GM21737 (cell line): ENCODE measurements around the gene AGBL4.

Experiments used
- ATAC-seq: cut with Tn5 transposase; IDR thresholded peaks from one replicate; pipeline ENCODE4 v1.9.1; 2021; ENCODE audit warnings: mild to moderate bottlenecking, moderate library complexity; ENCODE audit not compliant: unreplicated experiment

The AGBL4 gene

DNA sequence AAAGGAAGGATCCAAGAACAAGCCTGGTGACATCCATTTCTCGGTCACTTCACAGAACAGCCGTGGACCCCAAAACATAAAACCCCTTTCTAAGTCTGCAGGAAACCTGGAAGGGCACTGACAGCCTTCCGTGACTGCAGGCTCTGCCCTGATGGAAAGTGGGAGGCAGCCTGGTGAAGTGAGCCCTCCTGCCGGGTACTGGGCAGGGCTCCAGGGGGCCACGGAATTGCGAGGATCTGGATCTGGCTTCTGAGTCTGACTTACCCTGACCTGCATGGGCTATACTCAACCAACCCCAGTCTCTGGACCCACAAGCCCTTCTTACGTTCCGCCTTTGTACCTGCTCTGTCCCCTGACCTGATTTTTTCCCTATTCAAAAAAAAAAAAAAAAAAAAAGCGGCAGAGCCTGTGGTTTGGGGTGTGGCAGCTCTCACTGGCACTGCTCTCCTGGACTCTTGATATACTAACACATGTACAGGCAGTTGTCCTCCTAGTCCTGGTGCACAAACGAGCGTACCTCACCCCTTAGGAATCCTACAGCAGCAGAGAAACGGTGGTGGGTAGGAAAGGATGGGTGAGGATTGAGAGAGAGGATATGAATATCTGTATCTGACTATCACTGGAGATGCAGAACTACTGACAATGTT, 1330.0 kb downstream of the AGBL4 start:
- no peak for ATAC-seq

DNA sequence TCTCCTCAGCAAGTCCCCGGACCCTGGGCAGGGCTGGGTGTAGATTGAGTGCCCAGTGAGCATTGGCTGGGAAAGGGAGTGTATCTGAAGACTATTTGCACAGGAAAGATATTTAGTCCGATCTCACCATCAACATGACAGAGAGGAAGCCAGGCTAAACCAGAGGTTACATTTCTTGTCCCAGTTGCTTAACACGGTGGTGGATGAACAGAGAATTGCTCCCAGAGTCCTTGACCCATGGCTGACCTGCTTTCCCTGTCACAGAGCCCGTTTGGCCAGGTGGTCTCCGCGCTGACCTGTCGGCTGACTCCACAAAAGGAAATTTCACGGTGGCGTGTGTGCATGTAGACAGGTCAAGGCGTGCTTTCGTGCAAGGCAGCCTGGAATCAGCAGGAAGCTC, 1330.6 kb downstream of the AGBL4 start:
- no peak for ATAC-seq

DNA sequence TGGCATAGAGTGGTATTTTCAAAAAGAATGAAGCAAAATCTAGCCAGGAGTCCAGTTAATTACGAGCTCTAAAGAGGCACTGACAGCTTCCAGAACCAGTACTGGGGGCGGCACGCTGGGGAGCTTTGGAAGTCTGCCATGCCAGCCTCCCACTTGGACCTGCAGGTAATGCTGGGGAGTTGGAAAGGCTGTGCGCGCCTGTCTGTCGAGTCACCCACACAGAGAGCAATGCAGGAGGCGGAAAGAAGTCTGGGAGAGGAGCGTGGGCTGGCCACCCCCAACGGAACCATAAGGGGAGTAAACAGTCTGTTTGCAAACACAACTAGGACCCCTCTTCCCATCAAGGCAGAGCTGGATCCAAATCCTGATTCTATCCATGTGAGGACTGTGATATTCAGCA, 1331.5 kb downstream of the AGBL4 start:
- ATAC-seq = no peak

DNA sequence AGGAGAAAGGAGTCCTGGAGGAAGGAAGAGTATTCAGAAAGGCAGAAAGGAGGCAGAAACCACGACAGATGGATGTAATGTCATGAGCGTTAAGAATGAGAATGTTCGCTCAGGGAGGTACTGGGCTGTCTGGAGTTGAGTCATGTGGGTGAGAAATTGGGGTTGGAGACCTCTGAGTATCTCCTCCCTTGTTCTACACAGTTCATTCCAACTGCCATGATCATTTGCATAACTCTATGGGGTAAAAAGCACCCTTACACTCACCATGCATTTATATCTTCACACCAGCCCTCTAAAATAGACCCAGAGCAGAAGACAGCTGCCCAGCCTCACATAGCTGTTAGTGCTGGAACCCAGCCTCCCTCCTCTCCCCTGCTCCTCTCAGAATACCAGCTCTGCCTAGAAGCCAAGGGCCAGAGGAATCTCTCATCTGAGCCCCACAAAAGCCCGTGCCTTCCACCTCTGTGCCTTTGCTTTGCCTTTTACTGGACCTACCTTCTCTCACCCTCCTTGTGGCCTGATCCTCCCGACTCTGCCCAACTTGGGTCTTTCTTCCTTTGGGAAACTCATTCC, 1332.2 kb downstream of the AGBL4 start:
- ATAC-seq = no peak

DNA sequence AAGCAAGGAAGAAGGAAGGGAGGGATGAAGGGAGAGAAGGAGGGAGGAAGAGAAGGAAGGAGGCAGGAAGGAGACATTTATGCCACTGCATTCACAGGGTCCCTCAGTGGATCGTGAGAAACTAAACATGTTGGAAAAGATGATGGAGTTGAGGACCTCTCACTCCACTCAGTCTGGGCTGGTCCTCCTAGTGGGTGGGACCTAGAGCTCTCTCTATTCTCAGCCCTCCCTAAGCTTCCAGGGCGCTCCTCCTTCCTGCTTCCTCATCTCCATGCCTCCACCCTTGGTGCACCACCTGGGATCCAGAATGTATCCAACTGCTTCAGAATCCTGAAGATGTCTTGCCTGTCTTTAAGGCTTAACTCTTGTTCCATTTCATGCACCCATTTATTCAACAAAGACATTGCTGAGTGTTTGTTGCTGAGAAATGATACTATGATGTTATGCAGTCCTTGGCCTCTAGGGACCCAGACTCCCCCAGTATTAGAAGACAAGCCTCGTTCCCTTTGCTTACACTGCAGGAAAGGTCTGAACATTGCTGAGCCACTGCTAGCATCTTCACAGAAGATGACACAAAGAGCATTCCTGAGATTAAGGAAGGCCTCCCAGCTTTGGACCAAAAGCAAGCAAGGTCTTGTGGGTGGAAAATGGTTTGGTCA, 1335.5 kb downstream of the AGBL4 start:
- ATAC-seq = peak; percentile 58

DNA sequence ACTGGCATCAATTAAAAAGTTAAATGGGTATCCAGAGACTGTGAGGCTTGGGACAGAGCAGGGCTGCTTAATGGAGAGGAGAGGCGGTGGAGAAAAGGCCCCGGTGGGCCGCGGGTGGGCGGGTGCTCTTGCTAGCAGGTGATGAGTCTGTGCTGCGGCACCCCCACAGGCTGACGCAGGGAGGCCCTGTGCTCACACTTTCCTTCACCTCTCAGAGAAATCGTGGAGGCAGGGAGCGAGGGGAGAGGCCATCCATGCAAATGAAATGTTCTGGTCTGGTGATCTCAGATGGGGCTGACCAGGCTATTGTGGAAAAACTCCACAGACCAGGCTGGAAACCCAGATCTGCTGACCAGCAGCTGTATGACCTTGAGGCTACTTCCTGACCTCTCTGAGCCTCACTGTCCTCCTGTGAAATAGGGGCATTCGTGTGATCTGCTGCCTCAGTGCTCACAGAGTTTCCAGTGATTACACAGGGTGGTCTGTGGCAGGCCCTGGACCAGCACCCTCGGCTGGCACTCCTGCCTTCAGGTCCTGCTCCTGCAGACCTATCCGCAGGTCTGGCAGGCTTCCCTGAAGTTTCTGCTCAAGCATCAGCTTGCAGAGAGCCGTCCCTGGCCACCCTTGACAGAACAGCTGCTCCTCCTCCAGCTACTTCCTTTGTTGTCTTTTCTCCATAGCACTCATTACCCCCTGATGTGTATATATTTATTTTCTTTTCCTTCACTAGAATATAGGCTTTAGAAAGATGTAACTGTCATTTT, 1336.3 kb downstream of the AGBL4 start:
- ATAC-seq = no peak

DNA sequence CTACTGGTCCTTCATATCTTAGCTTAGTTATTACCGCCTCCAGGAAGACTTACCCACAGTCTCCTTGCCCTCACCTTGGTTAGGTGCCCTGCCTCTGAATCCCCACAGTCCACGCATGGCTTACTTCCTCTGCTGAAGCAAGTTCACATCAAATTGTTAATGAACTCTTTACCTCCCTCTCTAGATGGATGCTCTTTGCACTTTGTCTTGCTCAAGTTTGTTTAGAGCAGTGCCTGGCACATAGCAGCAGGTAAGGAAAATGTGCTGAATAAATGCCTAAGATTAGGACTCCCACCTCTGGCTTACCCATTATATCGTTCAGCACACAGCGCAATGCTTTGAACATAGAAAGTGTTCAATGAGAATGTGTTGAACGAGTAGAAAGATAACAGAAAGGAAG, 1337.6 kb downstream of the AGBL4 start:
- no peak for ATAC-seq

DNA sequence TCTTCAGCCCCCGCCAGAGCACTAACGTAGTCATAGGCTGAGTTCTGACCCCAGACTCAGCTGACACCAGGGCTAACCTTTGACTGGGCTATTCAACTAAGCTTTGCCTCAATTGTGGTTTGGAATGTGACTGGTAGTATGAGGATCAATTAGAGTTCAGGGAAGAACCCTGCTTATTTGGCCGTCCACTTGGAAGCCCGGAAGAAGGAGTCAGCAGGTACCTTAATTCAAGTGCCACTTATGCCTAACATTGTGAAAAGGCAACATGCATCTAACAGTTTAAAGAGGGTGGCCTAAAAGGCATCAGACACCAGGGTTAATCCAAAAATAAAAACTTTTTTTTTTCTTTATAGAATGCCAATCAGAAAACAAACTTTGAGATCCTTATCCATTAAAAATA, 1339.4 kb downstream of the AGBL4 start:
- no peak for ATAC-seq

DNA sequence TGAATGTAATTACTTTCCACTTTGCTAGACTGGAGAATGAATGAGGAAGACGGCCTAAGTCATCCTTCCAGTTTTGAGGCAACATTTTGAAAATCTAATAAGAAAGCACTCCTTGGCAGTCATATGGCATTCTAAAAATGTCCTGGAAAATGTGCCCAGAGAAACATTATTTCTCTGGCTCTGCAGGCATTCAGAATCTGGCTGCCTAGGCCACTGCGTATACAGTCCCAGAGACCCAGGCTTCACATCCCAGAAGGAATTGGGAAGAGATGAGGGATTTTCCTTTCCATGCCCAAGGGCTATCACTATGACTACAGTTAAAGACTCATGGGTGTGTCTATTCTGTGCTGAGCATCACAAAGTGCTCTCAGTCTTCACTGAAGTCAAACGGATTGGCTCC, 1339.9 kb downstream of the AGBL4 start:
- no peak for ATAC-seq

DNA sequence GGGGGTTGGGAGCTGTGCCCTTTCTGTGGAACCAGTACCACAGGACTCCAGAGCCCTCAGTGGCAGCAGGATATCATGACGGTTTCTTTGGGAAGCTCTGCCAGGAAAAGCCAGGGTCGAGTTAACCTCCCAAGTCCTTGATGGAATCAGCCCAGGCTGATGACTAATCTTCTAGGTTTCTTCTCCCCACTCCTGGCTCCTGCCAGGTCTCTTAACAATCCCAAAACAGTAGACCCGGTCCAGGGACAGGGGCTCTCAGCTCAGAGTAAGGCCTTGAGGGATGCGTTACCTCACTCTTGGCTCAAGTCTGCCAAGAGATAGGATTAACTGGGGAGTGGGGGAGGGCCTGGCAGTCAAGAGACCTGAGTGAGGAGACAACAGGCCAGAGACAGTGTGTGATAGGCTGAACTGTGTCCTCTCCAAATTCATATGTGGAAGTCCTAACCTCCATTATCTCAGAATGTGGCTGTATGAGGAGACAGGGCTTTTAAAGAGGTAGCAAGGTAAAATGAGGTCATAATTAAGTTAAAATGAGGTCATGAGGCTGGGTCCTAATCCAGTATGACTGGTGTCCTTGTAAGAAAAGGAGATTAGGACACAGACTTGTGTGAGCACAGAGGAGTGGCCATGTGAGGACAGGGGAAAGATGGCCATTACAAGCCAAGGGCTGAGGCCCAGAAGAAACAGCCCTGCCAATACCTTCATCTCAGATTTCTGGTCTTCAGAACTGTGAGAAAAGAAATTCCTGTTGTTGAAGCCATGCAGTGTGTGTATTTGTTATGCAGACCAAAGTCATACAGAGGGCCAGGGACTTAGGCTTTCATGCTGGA, 1342.1 kb downstream of the AGBL4 start:
- no peak for ATAC-seq

DNA sequence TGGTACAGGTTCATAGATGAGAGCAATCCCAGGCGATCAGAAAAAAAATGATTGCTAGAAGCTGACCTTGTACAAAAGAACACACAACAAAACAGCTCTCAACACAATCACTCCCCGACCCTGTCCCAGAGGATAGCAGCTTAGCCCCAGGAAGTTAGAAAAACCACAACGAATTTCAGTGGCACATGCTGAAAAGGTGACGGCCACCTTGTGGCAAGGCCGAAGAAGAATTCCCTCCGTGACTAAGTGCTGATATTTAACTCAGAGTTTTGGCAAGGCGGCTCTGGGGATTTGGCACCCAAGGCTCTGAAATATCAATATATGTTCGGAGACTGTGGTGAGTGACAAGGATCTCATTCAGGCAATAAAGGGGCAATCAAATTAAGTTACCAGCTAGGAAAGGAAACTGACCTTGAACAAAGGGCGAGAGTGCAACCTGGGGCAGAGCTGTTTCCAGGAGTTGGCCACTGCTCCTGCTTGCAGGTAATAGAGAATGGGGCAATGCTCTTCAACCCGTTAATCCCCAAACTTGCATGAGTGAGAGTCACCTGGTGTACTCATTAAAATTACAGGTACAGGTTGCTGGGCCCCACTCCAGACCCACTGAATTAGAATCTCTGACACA, 1343.2 kb downstream of the AGBL4 start:
- no peak for ATAC-seq

DNA sequence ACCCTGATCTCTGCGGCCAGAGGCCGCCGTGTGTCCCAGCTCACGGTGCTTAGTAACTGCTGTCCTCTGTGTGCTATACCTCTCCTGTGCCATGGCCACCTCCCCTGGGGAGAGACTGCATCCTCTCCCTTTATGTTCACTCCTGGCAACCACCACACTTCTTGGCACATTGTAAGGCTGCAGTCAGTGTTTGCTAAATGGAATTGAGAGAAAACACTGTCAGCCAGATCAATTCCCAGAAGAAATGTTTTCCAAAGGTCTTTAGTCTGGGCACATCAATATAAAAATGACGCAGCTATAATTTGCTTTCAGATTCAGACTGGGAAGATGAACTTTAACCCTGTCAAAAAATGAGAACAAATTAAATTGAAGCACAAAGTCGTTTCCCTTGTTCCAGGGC, 1343.9 kb downstream of the AGBL4 start:
- no peak for ATAC-seq

DNA sequence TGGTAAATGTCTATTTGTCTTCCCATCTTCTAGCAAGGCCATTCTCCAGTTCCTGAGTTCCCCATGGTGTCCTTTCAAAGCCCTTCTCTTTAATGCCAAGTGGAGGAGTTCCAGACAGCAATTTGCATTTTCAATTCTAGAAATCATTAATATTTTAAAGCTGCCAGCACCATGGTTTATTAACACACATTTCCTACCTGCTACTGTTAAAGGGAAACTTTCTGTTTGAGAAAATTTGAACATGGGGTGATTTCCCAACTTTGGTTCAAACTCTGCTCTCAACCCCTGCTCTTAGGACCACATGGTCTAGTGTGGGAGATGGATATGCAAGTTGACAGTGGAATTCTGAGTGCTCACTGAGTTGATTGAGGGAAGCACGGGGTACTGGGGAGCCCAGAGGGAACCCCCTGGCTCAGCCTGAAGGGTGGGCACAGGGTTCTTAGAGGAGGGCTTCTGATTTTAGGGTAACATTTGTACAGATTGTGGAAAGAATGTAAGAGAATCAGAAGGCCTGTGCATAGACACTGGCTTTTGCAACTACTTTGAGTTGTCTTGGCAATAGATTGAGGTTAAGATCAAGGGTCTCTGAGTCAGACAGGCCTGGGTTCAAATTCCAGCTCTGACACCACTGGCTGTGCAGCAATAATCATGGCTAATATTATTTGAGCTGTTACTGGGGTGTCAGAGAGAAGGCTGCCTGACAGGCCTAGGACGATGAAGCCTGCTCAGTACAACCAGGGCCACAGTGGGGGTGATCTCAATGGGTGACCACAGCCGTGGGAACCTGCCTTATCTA, 1344.8 kb downstream of the AGBL4 start:
- peak; percentile 56 for ATAC-seq

DNA sequence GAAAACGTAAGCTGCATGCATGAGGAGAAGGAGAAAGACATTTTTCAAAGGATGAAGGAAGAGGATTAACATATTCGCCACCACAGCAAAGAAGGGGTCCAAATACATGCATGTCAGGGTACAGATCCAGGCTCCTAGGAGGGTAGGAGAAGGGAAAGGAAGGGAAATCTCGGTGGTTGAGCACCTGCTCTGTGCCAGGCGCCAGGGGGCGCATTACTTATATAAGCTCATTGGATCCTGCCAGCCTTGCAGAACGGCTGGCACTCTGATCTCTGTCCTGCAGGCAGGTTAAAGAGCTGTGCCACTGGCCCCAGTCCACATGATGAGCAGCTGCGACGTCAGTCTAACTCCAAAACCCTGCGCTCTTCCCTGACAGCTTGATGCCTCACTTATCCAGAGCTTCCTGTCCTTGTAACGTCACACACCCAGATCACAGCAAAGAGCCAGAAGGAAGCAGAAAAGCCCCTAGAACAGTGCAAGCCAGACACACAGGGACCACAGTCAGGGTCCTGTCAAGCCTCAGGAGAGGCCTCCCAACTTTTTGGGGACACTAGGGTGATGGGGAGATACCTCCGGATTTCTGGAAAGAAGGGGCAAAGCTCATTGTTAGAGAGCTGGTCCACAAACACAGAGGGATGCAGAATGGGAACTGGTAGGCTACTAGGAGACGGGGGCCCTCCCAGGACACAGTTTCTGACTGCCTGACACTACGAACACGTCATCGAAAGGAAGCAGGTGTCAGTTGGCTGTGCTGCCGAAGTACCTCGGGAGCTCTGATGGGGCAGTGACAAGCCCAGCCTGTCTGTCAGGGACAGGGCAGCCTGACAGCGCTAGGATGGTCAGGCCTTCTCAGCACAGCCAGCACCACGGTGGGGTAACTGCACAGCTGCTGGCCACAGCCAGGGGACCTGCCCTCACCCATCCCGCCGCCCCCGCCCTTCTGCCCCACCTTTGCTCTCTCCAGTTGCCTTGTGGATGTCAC, 1346.2 kb downstream of the AGBL4 start:
- peak; percentile 58 for ATAC-seq

DNA sequence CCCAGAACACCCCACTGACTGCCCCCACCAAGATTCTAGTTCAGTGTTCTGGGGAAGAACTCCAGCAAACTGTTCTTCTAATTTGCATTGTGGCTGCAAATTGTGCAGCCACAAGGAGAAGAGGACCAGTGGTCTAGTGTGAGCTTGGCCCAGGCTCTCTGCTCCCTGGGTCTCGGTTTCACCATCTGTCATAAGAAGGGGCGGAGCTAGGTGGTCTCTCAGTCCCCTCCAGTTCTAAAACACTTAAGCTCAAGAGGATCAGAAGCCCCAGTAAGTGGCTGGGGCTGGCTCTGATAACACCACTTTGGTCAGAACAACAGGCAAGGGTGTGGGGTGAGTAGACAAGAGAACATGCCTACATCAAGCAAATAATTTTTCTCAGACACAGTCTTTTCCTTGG, 1346.9 kb downstream of the AGBL4 start:
- ATAC-seq = no peak

DNA sequence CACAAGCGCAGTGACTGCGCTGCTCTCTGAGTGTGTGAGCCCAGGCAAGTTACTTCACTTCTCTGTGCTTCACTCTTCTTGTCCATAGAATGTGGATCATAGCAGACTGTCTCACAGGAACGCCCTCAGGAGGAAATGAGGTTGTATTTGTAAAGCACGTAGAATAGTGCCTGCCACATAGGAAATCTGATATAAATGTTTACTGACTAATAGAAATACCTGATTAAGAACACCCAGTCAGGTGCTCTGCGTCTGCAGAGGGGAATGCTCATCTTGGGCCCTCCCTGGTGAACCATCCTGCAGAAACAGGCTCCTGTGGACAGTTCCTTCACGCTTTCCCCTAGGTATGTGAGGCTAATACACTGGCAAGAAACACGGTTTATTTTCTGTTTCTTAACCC, 1347.4 kb downstream of the AGBL4 start:
- ATAC-seq = no peak

DNA sequence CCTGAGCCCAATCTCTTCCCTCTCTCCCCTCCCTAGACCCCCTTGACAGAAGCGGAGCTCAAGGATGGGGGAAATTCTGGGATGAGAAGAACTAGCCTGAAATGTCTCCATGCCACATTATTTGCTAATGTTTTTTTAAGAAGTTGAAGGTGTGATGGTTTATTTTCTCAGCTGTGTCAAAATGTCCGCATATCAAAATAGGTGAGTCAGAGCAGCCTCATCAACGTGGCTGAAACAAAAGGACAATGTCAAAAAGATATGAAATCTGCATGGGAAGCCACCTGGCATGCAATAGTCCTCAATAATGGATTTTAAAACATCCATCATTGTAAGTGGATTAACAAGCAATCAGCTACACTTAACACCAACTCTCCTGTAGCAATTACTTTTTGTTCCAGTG, 1348.5 kb downstream of the AGBL4 start:
- ATAC-seq = no peak

DNA sequence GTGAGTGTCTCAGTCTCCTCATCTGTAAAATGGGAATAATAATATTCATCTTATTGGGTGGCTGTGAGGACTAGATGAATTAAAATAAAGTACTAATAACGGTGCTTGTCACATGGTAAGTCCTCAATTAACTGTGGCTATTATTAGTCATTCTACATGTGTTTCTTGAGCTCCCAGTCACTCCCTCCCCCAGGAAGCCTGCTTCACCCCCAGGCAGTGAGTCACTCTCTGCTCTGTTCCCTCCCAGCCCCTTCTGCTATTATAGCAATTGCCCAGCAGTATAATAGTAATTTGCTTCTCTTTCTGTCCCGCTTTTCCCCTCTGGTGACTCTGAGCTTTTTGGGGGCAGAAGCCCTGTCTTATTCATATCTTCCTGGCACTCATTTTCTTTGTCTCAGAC, 1349.1 kb downstream of the AGBL4 start:
- no peak for ATAC-seq
